IMR-90 (cell line): ENCODE results near the gene GGNBP2. TPM values are rescaled to one million over a fixed set of nuclear protein-coding genes. Genes with fewer than 3 reads are reported as not detected.

Experiments used
- ATAC-seq: fragments of 200-7000 bp; cut with Tn5 transposase; 2 replicates; pipeline ENCODE4 v1.9.1; 2020; ENCODE audit warnings: low read depth, mild to moderate bottlenecking, moderate library complexity
- BruUV-seq: library from RNA; stranded (reverse); fragments of 400-500 nt; replicated peaks from 2 replicates; lab custom pipeline; 2021; lab: Mats Ljungman, UMichigan
- CTCF ChIA-PET: fragments of 300-600 bp; formaldehyde crosslinking; extraction: SDS; loops from one replicate; lab custom pipeline; 2021; ENCODE audit warnings: antibody characterized with exemption; lab: Yijun Ruan, JAX
- POLR2A ChIA-PET: fragments of 300-600 bp; sonication (Branson Sonifier 250); formaldehyde crosslinking; loops from one replicate; lab custom pipeline; 2022; ENCODE audit warnings: antibody characterized with exemption; ENCODE audit not compliant: unreplicated experiment; lab: Charles Lee
- DNase-seq: peaks from one replicate; pipeline ENCODE4 v3.0.0; 2013
- H2AFZ ChIP-seq: replicated peaks from 2 replicates; pipeline ENCODE3; 2013; ENCODE audit warnings: low read length, mild to moderate bottlenecking; ENCODE audit not compliant: poor library complexity
- H2AK5ac ChIP-seq: 2 replicates; pipeline ENCODE4 v1.6.1; 2013; ENCODE audit warnings: low read depth, low read length, inconsistent platforms
- H2AK9ac ChIP-seq: replicated peaks from 2 replicates; pipeline ENCODE3; 2013; ENCODE audit warnings: mild to moderate bottlenecking, low read depth, low read length, moderate library complexity; ENCODE audit not compliant: poor library complexity
- H2BK120ac ChIP-seq: 2 replicates; pipeline ENCODE4 v1.6.1; 2013; ENCODE audit warnings: low read depth, low read length, inconsistent platforms
- H2BK15ac ChIP-seq: 3 replicates; pipeline ENCODE4 v1.6.1; 2013; ENCODE audit warnings: low read depth, low read length, inconsistent platforms
- H2BK20ac ChIP-seq: 2 replicates; pipeline ENCODE4 v1.6.1; 2013; ENCODE audit warnings: low read depth, mild to moderate bottlenecking, inconsistent platforms, low read length, moderate library complexity
- H2BK5ac ChIP-seq: 2 replicates; pipeline ENCODE4 v1.6.1; 2013; ENCODE audit warnings: mild to moderate bottlenecking, low read depth, low read length, inconsistent platforms; ENCODE audit not compliant: poor library complexity, severe bottlenecking
- H3K14ac ChIP-seq: replicated peaks from 2 replicates; pipeline ENCODE4 v1.6.1; 2013; ENCODE audit warnings: low read depth, low read length, inconsistent platforms
- H3K18ac ChIP-seq: 2 replicates; pipeline ENCODE4 v1.6.1; 2013; ENCODE audit warnings: low read depth, low read length, control low read depth
- H3K23ac ChIP-seq: 2 replicates; pipeline ENCODE4 v1.6.1; 2013; ENCODE audit warnings: low read depth, low read length, inconsistent platforms
- H3K27ac ChIP-seq: 2 replicates; pipeline ENCODE4 v1.5.1; 2013; ENCODE audit warnings: mild to moderate bottlenecking, control low read depth, low read length; ENCODE audit not compliant: insufficient read depth
- H3K27me3 ChIP-seq: 2 replicates; pipeline ENCODE4 v1.6.1; 2013; ENCODE audit warnings: low read length; ENCODE audit not compliant: control insufficient read depth, insufficient read depth
- H3K36me3 ChIP-seq: 2 replicates; pipeline ENCODE4 v1.6.1; 2013; ENCODE audit warnings: low read length, mixed read lengths; ENCODE audit not compliant: control insufficient read depth, insufficient read depth
- H3K4ac ChIP-seq: 2 replicates; pipeline ENCODE4 v1.6.1; 2013; ENCODE audit warnings: low read depth, low read length, inconsistent platforms
- H3K4me1 ChIP-seq: 2 replicates; pipeline ENCODE4 v1.6.1; 2013; ENCODE audit warnings: low read length, mixed read lengths; ENCODE audit not compliant: control insufficient read depth, insufficient read depth
- H3K4me2 ChIP-seq: 2 replicates; pipeline ENCODE4 v1.6.1; 2013; ENCODE audit warnings: low read depth, mild to moderate bottlenecking, control low read depth, low read length, moderate library complexity
- H3K4me3 ChIP-seq: 2 replicates; pipeline ENCODE4 v1.5.1; 2013; ENCODE audit warnings: low read depth, mild to moderate bottlenecking, control low read depth, low read length, moderate library complexity; ENCODE audit not compliant: insufficient read depth
- H3K56ac ChIP-seq: 2 replicates; pipeline ENCODE4 v1.6.1; 2013; ENCODE audit warnings: low read length, inconsistent platforms; ENCODE audit not compliant: insufficient read depth; ENCODE audit errors: extremely low read depth
- H3K79me1 ChIP-seq, 2 experiments: 2 replicates each; pipeline ENCODE4 v1.6.1; 2013; ENCODE audit warnings: low read length in 2 of 2, inconsistent platforms in 1 of 2, low read depth in 1 of 2
- H3K9ac ChIP-seq: 2 replicates; pipeline ENCODE4 v1.6.1; 2013; ENCODE audit warnings: low read depth, low read length, control low read depth
- H3K9me1 ChIP-seq: 2 replicates; pipeline ENCODE4 v1.6.1; 2013; ENCODE audit warnings: low read length, inconsistent platforms; ENCODE audit not compliant: insufficient read depth
- H3K9me3 ChIP-seq: 2 replicates; pipeline ENCODE4 v1.6.1; 2013; ENCODE audit warnings: low read length; ENCODE audit not compliant: control insufficient read depth, insufficient read depth
- H4K20me1 ChIP-seq: 2 replicates; pipeline ENCODE4 v1.6.1; 2013; ENCODE audit warnings: low read length, inconsistent platforms; ENCODE audit not compliant: insufficient read depth
- H4K5ac ChIP-seq: 2 replicates; pipeline ENCODE4 v1.6.1; 2013; ENCODE audit warnings: mild to moderate bottlenecking, low read depth, low read length, control low read depth
- H4K8ac ChIP-seq, 2 experiments: 2 replicates each; pipeline ENCODE4 v1.6.1; 2013; ENCODE audit warnings: low read depth in 2 of 2, low read length in 2 of 2, control low read depth in 1 of 2, inconsistent platforms in 1 of 2
- H4K91ac ChIP-seq: 2 replicates; pipeline ENCODE4 v1.6.1; 2013; ENCODE audit warnings: low read depth, low read length, inconsistent platforms; ENCODE audit not compliant: insufficient read depth
- MAFK ChIP-seq: IDR thresholded peaks from 2 replicates; pipeline ENCODE4 v1.6.1; 2012; ENCODE audit warnings: low read depth, low read length, improper control_type of control experiment
- POLR2A ChIP-seq: IDR thresholded peaks from 2 replicates; pipeline ENCODE4 v1.6.1; 2012; ENCODE audit warnings: mild to moderate bottlenecking, low read depth, low read length
- WGBS, 2 experiments: methylation state at CpG; one replicate each; pipeline versions ENCODE4 v1.1.5 to v1.1.7; 2013; ENCODE audit warnings: missing lambda C conversion rate in 2 of 2; ENCODE audit not compliant: insufficient read length in 1 of 2; ENCODE audit errors: extremely low coverage in 2 of 2; 5-methylcytosine and 5-hydroxymethylcytosine counted together
- dilution Hi-C: fragments of 300-500 bp; cut with HindIII; formaldehyde crosslinking; loops from one replicate; pipeline ENCODE4 v1.14.3; 2018; ENCODE audit warnings: low sequenced_read_pairs; ENCODE audit not compliant: unreplicated experiment
- in situ Hi-C: fragments of 300-500 bp; cut with MboI; formaldehyde crosslinking; loops from 3 replicates; pipeline ENCODE4 v1.14.3; 2019; ENCODE audit warnings: low sequenced_read_pairs, inconsistent platforms, mixed read lengths
- intact Hi-C: fragments of 100-400 bp; cut with micrococcal nuclease; formaldehyde crosslinking; loops from 2 replicates; pipeline ENCODE4 v1.10.0; 2022
- polyA plus RNA-seq, 3 experiments: library from polyadenylated mRNA; depleted of rRNA; stranded (reverse); fragments of >200 nt; gene quantifications; 2 replicates each; pipeline ENCODE4 v1.2.3, GENCODE V29; 2012; ENCODE audit warnings: low replicate concordance in 1 of 3
- total RNA-seq: library from RNA; depleted of rRNA; stranded (reverse); fragments of >200 nt; gene quantifications from 2 replicates; pipeline ENCODE4 v1.2.3, GENCODE V29; 2012
- TF ChIP-seq, protein P1 (sequence below): conservative IDR thresholded peaks from 2 replicates; pipeline ENCODE4 v1.5.1; 2012; ENCODE audit warnings: mild to moderate bottlenecking, low read depth, low read length, improper control_type of control experiment
- TF ChIP-seq, protein P2 (sequence below): fragments of 150-350 bp; IDR thresholded peaks from 2 replicates; pipeline ENCODE4 v1.6.1; 2017; ENCODE audit warnings: mild to moderate bottlenecking, antibody characterized with exemption, low read length, low read depth
- TF ChIP-seq, protein P3 (sequence below): fragments of 150-350 bp; IDR thresholded peaks from 2 replicates; pipeline ENCODE4 v1.6.1; 2016; ENCODE audit warnings: low read depth, mild to moderate bottlenecking, low read length, moderate library complexity, borderline replicate concordance

The GGNBP2 gene
- total and polyA plus RNA-seq, 2 of the 4 experiments (the other 2 are of a cell fraction) = 40.7 to 56.2 TPM

DNA sequence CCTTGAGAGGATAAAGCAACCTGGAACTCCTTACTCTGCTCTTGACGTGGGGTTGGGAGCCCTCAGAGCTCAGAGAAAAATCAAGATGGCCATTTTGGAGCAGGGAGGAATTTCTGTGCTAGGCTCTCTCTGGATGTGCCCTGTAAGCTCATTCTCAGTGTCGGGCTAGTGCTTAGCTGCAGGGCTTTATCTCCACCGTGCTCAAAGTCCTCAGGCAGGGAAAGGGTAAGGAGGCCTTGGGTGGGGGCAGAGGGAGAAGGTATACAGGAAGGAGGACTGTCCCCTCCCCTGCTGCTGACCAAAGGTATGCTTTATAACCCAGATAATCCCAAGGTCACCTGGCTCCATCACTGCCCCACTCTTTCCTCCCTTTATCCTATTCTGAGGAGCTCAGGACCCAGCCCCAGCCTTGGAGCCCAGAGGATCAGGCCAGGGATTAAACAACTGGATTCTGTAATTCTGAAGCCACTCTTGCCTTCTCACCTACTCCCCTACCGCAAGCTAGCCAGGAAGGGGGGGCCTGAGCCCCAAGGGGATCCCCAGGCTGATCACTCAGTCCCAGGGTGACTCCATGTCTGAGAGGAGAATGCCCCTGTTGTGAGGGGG lies 48.1 kb downstream of the GGNBP2 start:
- no peak overlapping the region for H4K5ac ChIP-seq
- DNase-seq (no peak), ATAC-seq (peak; percentile 2; the same call in 1 of the 2 replicates)
- H3K27ac ChIP-seq = no peak overlapping the region; the same call in 1 of the 2 replicates
- peak overlapping the region; percentile 63; the same call in 1 of the 2 replicates for H3K14ac ChIP-seq
- H2AK5ac ChIP-seq = peak overlapping the region; percentile 20; the same call in 1 of the 2 replicates
- peaks cover 9% of the 10 kb centered on the region; the same call in 1 of the 2 replicates for H4K20me1 ChIP-seq
- no peaks in the 10 kb centered on the region for H3K27me3 ChIP-seq
- in situ Hi-C loops (no loop called here), dilution Hi-C loops (no loop called here), intact Hi-C loops (no loop called here)
- H2BK120ac ChIP-seq = no peak overlapping the region
- H3K36me3 ChIP-seq = peaks cover 12% of the 10 kb centered on the region
- H3K23ac ChIP-seq = peak overlapping the region; percentile 83
- H3K4me2 ChIP-seq = peak overlapping the region; percentile 92
- no peak overlapping the region for H3K18ac ChIP-seq
- H4K91ac ChIP-seq = no peak overlapping the region
- H2BK15ac ChIP-seq = no peak overlapping the region
- peak overlapping the region; percentile 91 for H2AK9ac ChIP-seq
- TF ChIP-seq, protein P1, sequence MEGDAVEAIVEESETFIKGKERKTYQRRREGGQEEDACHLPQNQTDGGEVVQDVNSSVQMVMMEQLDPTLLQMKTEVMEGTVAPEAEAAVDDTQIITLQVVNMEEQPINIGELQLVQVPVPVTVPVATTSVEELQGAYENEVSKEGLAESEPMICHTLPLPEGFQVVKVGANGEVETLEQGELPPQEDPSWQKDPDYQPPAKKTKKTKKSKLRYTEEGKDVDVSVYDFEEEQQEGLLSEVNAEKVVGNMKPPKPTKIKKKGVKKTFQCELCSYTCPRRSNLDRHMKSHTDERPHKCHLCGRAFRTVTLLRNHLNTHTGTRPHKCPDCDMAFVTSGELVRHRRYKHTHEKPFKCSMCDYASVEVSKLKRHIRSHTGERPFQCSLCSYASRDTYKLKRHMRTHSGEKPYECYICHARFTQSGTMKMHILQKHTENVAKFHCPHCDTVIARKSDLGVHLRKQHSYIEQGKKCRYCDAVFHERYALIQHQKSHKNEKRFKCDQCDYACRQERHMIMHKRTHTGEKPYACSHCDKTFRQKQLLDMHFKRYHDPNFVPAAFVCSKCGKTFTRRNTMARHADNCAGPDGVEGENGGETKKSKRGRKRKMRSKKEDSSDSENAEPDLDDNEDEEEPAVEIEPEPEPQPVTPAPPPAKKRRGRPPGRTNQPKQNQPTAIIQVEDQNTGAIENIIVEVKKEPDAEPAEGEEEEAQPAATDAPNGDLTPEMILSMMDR = no peak
- no peak for TF ChIP-seq POLR2A
- no peak for TF ChIP-seq MAFK
- TF ChIP-seq, protein P2, sequence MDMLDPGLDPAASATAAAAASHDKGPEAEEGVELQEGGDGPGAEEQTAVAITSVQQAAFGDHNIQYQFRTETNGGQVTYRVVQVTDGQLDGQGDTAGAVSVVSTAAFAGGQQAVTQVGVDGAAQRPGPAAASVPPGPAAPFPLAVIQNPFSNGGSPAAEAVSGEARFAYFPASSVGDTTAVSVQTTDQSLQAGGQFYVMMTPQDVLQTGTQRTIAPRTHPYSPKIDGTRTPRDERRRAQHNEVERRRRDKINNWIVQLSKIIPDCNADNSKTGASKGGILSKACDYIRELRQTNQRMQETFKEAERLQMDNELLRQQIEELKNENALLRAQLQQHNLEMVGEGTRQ = no peak
- TF ChIP-seq, protein P3, sequence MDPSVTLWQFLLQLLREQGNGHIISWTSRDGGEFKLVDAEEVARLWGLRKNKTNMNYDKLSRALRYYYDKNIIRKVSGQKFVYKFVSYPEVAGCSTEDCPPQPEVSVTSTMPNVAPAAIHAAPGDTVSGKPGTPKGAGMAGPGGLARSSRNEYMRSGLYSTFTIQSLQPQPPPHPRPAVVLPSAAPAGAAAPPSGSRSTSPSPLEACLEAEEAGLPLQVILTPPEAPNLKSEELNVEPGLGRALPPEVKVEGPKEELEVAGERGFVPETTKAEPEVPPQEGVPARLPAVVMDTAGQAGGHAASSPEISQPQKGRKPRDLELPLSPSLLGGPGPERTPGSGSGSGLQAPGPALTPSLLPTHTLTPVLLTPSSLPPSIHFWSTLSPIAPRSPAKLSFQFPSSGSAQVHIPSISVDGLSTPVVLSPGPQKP = no peak
- CTCF ChIA-PET = no interaction called here
- no peak overlapping the region for H2BK5ac ChIP-seq
- H3K9ac ChIP-seq = peak overlapping the region; percentile 69
- POLR2A ChIA-PET = no interaction called here
- WGBS, 2 experiments = 0% methylated on average over 1 of the region's 4 CpGs; no CpG with 5 or more reads in 1 of the 2 experiments
- H3K56ac ChIP-seq = no peak overlapping the region
- H3K79me1 ChIP-seq = peaks cover 14 to 46% of the 10 kb centered on the region in 2 experiments
- no peak overlapping the region for H2BK20ac ChIP-seq
- peak overlapping the region; percentile 93 for H3K4me3 ChIP-seq
- no TSS peak for BruUV-seq
- H3K4me1 ChIP-seq = peaks cover 5% of the 10 kb centered on the region
- H3K4ac ChIP-seq = peak overlapping the region; percentile 1; the same call in 1 of the 2 replicates
- peaks cover 28% of the 10 kb centered on the region for H3K9me1 ChIP-seq
- peak overlapping the region; percentile 91 for H2AFZ ChIP-seq
- H4K8ac ChIP-seq = peak overlapping the region in 1 of 2 experiments; percentile 36; a peak in 1 of 4 replicates
- H3K9me3 ChIP-seq = no peaks in the 10 kb centered on the region
